Suprapubic skin (tissue), 4 donors: ENCODE results near the gene MATCAP1. TPM values are rescaled to one million over a fixed set of nuclear protein-coding genes. Genes with fewer than 3 reads are reported as not detected.

Source experiments
- DNase-seq, 2 donors: peaks; one replicate each; pipeline ENCODE4 v3.0.0-alpha.2; 2019; ENCODE audit warnings: low spot score in 2 of 2
- H3K27ac ChIP-seq: fragments of 200-600 bp; sonication (generic); one replicate; pipeline ENCODE4 v1.5.1; 2019
- H3K27me3 ChIP-seq: fragments of 200-600 bp; sonication (generic); one replicate; pipeline ENCODE4 v1.5.1; 2019
- H3K36me3 ChIP-seq: fragments of 200-600 bp; sonication (generic); one replicate; pipeline ENCODE4 v1.5.1; 2019
- H3K4me1 ChIP-seq: fragments of 200-600 bp; sonication (generic); one replicate; pipeline ENCODE4 v1.5.1; 2019
- H3K4me3 ChIP-seq: fragments of 200-600 bp; sonication (generic); one replicate; pipeline ENCODE4 v1.5.1; 2019; ENCODE audit warnings: mild to moderate bottlenecking
- H3K9me3 ChIP-seq: fragments of 200-600 bp; sonication (generic); one replicate; pipeline ENCODE4 v1.5.1; 2019
- CTCF ChIP-seq, 2 donors: fragments of 200-600 bp in 1 of 2; fragments of 450-650 bp in 1 of 2; sonication (generic) in 1 of 2; IDR thresholded peaks; one replicate each; pipeline ENCODE4 v1.5.1; 2016 to 2019; ENCODE audit warnings: antibody characterized with exemption in 2 of 2, mild to moderate bottlenecking in 1 of 2, moderate library complexity in 1 of 2
- EP300 ChIP-seq: sonication (generic); formaldehyde crosslinking; IDR thresholded peaks from one replicate; pipeline ENCODE4 v1.6.1; 2017; ENCODE audit warnings: antibody characterized with exemption
- POLR2A ChIP-seq, 2 donors: fragments of 450-650 bp; IDR thresholded peaks; one replicate each; pipeline ENCODE4 v1.6.1; 2017; ENCODE audit warnings: antibody characterized with exemption in 2 of 2, mild to moderate bottlenecking in 2 of 2, moderate library complexity in 2 of 2
- POLR2AphosphoS5 ChIP-seq, 3 donors: sonication (generic); formaldehyde crosslinking; IDR thresholded peaks; one replicate each; pipeline ENCODE4 v1.6.1; 2017; ENCODE audit warnings: antibody characterized with exemption in 3 of 3
- total RNA-seq, 4 donors: library from RNA; depleted of rRNA; stranded (reverse); fragments of >200 nt; gene quantifications; one replicate each; pipeline ENCODE4 v1.1.0, GENCODE V29; 2016

MATCAP1 gene
- total RNA-seq, 4 donors from 2014 or later = 14.2 to 30.0 (median 17.3) TPM

- Histone ChIP-seq H3K36me3 (peaks cover 64% of the 10 kb centered on the region), H3K27me3 (no peaks in the 10 kb centered on the region), H3K27ac (no peak overlapping the region), H3K4me3 (no peak overlapping the region), H3K4me1 (no peaks in the 10 kb centered on the region), H3K9me3 (no peaks in the 10 kb centered on the region)
- DNase-seq = no peak
- TF ChIP-seq EP300 (no peak), POLR2AphosphoS5 (IDR thresholded peaks at IDR 0.05) (no peak), CTCF (IDR thresholded peaks at IDR 0.05) (no peak), POLR2A (IDR thresholded peaks at IDR 0.05) (no peak)
Observed at GRCh38 chr16:67128417-67128816, 55.3 kb downstream of the MATCAP1 start.

Other genes with a start within 250 kb of the MATCAP1 start
- gene CIAO2B, start 249.6 kb downstream of the MATCAP1 start, total RNA-seq = 10 to 100 TPM; 34.4 to 69.0 (median 45.0) TPM
- 10 to 100 TPM; 33.6 to 56.0 (median 42.3) TPM for gene CES2, start 248.4 kb downstream of the MATCAP1 start, total RNA-seq
- gene CES3, start 222.7 kb downstream of the MATCAP1 start, total RNA-seq = 1 to 10 TPM in 3 of 4 donors, not detected in 1; 1.4 to 2.2 (median 1.5) TPM
- gene CES4A, start 195.4 kb downstream of the MATCAP1 start, total RNA-seq = 100 to 1,000 TPM in 2 of 4 donors, 10 to 100 TPM in 2; 47.2 to 148 (median 99.9) TPM
- gene CBFB, start 154.8 kb downstream of the MATCAP1 start, total RNA-seq = 10 to 100 TPM; 28.2 to 68.3 (median 46.6) TPM
- 10 to 100 TPM; 44.0 to 60.9 (median 53.1) TPM for gene PHAF1, start 74.0 kb downstream of the MATCAP1 start, total RNA-seq
- gene B3GNT9, start 33.0 kb downstream of the MATCAP1 start, total RNA-seq = 1 to 10 TPM; 7.5 to 9.7 (median 9.0) TPM
- gene TRADD, start 24.1 kb downstream of the MATCAP1 start, total RNA-seq = 10 to 100 TPM; 25.9 to 34.4 (median 28.7) TPM
- 100 to 1,000 TPM in 1 of 4 donors, 10 to 100 TPM in 3; 45.0 to 134 (median 58.8) TPM for gene FBXL8, start 24.0 kb downstream of the MATCAP1 start, total RNA-seq
- 100 to 1,000 TPM in 2 of 4 donors, 10 to 100 TPM in 2; 56.5 to 351 (median 102) TPM for gene HSF4, start 19.2 kb downstream of the MATCAP1 start, total RNA-seq
- gene NOL3, start 13.4 kb downstream of the MATCAP1 start, total RNA-seq = 100 to 1,000 TPM in 2 of 4 donors, 10 to 100 TPM in 2; 64.3 to 116 (median 90.5) TPM
- gene EXOC3L1, start 6.2 kb upstream of the MATCAP1 start, total RNA-seq = 1 to 10 TPM in 3 of 4 donors, under 1 TPM in 1; 0.45 to 2.0 (median 1.9) TPM
- gene E2F4, start 8.2 kb upstream of the MATCAP1 start, total RNA-seq = 100 to 1,000 TPM in 1 of 4 donors, 10 to 100 TPM in 3; 92.6 to 106 (median 96.8) TPM
- gene ELMO3, start 15.2 kb upstream of the MATCAP1 start, total RNA-seq = 10 to 100 TPM; 48.0 to 77.6 (median 56.7) TPM
- 10 to 100 TPM; 32.8 to 46.8 (median 40.0) TPM for gene TMEM208, start 43.2 kb upstream of the MATCAP1 start, total RNA-seq
- gene FHOD1, start 63.5 kb upstream of the MATCAP1 start, total RNA-seq = 10 to 100 TPM in 3 of 4 donors, 1 to 10 TPM in 1; 7.7 to 28.8 (median 15.3) TPM
- under 1 TPM; 0.26 to 0.64 (median 0.43) TPM for gene SLC9A5, start 65.0 kb upstream of the MATCAP1 start, total RNA-seq
- 10 to 100 TPM; 13.8 to 36.8 (median 26.9) TPM for gene PLEKHG4, start 95.6 kb upstream of the MATCAP1 start, total RNA-seq
- gene KCTD19, start 142.8 kb upstream of the MATCAP1 start, total RNA-seq = under 1 TPM in 1 of 4 donors, not detected in 3; 0.25 TPM
- gene LRRC36, start 142.9 kb upstream of the MATCAP1 start, total RNA-seq = under 1 TPM in 2 of 4 donors, not detected in 2; 0.42 to 0.56 TPM
- 100 to 1,000 TPM in 3 of 4 donors, 10 to 100 TPM in 1; 47.6 to 182 (median 121) TPM for gene TPPP3, start 209.5 kb upstream of the MATCAP1 start, total RNA-seq
- gene ZDHHC1, start 232.5 kb upstream of the MATCAP1 start, total RNA-seq = 10 to 100 TPM; 14.0 to 31.0 (median 23.8) TPM
- 100 to 1,000 TPM in 1 of 4 donors, 10 to 100 TPM in 3; 45.6 to 164 (median 69.1) TPM for gene HSD11B2, start 247.2 kb upstream of the MATCAP1 start, total RNA-seq